Measurements from ENCODE around the gene TUT1.
"Not testable (repeated sequence)": the region's sequence is repeated elsewhere in the genome, so short reads cannot be mapped to it uniquely, and the experiment has no call there.

Gene TUT1

DNA sequence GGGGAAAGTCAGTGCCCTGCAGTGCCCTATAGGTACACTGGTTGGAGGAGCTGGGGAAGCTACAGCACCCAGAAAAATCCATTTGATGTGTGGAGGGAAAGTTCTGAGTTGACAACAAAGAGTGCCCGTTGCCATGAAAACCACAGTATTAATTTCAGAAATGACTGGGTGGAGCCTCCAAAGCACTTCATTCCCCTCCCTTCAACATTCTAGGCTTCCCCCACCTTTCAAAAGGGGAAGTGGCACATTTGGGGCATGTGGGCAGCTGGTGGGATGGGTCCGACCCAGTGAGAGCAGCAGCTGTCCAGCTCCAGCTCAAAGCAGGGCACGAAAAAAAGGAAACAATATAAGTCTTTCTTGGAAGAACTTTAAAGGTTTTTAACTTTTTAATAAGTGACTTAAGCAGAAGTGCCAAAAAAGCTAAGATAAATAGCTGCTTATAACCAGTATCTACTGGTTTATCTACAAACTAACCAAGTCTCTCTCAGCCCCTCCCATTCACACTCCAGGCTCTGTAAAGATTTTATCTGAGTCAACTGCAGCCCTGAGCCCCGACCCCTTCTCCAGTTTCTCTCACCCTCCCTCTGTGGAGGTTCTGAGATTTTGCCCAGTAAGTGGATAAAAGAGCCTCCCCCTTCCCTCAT, 35.7 kb downstream of the TUT1 start:
- no peak for DNase-seq

DNA sequence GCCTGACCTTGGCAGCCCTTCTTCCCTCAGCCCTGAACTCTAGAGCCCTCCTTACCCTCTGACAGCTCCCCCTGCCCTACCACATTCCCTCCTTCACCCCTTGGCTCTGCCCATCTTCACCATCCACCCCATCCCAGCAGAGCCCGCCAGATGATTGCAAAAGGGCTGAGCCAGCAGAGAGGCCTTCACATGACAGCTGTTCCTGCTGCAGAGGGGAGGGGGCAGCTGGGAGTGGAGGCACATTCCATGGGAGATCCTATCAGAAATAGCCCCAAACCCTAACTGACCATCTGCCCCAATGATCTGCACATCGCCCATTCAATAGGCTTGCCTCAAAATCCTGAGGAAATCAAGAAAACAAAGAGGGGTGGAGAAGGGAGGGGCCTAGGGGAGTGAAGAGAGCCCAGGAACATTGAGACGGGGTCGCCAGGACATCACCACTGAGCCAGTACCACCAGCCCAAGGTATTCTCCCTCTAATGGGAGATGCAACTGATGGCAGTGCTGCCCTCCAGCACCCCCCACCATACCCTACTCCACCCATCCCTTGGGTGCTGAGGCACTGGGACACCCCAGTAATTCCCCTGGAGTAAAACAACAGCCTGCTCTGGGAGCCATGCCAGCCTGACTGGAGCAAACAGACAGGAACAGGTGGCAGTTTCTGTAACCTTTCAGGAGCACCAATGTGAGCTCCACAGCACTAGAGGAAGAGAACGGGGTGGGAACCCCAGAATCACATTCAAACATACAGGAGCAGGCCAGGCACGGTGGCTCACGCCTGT, 36.7 kb downstream of the TUT1 start:
- DNase-seq = no peak

DNA sequence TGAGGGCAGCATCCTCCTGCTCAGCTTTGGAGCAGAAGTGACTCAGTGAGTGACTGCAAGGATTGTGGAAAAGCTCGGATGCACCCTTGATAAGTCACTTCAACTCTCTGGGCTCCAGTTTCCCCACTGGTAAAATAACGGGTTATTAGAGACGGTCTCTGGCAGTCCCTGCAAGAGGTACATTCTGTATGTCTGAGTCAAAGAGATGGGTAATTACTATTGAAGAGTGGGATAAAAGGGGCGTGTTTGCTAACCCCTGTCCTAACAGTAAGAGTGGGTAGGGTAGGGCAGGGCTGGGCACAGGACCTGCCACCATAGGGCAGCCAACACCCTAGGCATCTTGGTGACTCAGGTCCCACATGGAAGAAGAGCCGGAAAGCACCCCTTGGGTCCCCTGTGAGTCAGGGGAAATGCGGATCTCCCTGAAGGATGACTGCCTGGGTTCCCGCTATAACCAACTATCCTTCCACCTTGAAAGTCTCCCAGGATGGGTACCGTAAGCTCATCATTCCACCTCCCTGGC, 37.4 kb downstream of the TUT1 start:
- no peak for DNase-seq

DNA sequence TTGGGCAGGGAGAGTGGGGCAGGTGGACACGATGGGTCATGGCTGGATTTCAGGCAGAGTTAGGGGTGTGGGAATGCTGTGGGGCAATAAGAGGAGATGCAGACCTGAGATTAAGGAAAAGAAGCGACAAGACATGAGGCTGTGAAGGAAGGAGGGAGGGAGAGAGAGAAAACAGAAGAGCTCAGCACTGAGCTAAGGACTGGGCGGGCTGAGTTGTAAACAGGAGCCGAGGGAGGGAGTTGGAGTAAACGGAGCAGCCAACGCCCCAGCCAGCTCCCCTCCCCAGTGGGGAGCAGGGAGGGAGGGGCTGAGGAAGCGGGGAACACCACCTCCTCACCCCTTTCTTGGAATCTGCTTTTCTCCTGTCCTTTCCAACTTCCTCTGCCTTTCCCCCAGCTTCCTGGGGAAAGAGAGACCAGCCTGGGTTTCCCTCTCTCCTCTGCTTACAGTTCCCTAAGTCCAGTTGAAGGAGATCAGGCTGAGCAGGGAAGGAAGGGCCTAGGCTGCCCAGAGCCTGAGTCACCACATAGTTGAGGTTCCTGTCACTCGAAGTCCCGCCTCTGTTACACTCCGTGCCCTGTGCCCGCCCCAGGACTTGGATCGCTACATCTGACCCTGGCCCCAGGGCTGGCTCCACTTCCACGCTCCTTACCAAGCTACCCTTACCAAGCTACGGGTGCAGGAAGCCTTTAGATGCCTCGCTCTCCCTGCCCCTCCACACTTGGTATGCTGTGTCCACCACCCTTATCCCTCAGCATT, 38.1 kb downstream of the TUT1 start:
- no peak for DNase-seq

DNA sequence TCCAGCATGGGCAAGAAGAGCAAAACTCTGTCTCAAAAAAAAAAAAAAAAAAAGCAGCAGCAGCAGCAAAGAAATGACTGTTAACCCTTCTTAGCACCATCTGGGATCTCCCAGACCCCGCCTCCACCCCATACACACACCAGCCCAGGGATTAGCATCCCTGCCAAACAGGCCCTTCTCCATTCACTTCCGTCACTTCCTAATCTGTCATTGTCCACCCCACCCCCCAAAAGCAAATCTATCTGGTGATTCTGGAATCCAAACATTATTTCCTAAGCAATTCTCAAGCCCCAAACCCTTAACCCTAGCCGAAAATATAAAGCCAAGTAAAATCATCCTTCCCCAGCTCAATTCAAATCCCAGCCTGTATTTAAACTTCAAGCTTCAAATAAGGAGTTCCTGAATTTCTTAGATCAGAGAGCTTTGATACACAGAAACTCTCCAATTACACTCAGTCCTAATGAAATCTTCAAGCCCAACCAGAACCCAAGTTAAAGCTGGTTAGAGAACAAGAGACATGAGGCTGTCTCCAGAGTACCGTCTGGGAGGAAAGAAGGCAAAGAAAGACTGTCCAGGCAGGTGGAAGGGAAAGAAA, 38.7 kb downstream of the TUT1 start:
- no peak for DNase-seq

DNA sequence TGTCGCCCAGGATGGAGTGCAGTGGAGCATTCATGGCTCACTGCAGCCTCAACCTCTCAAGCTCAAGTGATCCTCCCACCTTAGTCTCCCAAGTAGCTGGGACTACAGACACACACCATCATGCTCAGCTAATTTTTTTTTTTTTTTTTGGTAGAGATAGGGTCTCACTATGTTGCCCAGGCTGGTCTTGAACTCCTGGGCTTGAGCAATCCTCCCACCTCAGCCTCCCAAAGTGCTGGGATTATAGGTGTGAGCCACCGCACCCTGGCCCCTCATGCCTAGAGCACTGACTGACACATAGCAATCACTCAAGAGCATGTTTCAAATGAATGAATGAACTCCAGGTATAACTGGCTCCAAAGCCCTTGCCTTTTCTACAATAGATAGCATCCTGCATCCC, 40.8 kb downstream of the TUT1 start:
- DNase-seq = not testable (repeated sequence)

DNA sequence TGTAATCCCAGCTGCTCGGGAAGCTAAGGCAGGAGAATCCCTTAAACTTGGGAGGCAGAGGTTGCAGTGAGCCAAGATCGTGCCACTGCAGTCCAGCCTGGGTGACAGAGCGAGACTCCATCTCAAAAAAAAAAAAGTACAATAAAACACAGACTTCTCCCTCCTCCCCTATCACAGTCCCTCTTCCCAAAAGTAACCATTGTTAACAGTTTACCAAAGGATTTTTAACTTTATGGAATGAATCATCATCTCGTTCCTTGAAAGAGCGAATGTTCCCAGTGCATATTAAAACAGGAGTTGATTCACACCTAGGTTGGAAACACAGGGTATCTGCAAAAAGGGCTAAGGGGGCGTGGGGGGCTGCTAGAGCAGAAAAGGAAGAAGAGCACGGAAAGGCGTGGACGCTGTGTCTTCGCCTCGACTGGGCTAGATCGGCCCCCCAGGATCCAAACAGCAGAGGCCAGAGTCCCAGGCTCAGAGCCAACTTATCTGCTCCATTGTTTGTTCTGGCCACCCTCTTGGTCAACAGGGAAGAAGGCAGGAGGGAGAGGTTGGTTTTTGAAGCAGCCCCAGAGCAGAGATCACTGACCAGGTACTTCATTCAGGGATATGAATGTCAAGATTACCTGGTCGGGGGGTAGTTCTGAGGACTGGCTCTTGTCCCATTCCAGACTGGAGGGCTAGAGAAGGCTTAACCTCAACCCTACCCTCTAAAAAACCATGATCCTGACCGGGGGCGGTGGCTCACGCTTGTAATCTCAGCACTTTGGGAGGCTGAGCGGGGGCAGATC, 42.6 kb downstream of the TUT1 start:
- DNase-seq = no peak

DNA sequence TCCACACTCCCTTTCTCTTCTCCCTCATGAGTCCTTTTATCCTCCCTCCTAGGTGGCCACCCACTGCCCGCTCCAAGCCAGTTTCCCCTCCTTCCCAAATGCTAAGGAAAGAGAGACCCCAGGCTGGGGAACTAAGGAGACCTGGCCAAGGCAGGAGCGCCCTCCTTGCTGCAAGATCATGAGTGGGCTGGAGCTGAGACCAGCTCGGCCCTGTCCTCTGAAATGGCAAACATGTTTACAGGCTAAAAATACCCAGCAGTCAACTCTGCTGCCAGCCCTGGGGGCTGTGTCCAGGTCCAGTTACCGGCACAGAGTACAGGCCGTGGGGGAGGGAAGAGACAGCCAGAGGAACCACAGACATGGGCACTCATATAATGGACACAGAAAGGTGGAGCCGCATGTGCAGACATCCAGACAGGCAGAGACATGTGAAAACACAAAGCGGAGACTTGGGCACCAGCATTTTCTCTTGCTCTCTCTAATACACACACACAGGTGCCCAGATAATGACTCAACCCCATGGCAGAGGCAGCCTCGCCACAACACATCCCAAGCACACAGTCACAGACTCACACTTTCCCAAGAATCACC, 43.5 kb downstream of the TUT1 start:
- no peak for DNase-seq

DNA sequence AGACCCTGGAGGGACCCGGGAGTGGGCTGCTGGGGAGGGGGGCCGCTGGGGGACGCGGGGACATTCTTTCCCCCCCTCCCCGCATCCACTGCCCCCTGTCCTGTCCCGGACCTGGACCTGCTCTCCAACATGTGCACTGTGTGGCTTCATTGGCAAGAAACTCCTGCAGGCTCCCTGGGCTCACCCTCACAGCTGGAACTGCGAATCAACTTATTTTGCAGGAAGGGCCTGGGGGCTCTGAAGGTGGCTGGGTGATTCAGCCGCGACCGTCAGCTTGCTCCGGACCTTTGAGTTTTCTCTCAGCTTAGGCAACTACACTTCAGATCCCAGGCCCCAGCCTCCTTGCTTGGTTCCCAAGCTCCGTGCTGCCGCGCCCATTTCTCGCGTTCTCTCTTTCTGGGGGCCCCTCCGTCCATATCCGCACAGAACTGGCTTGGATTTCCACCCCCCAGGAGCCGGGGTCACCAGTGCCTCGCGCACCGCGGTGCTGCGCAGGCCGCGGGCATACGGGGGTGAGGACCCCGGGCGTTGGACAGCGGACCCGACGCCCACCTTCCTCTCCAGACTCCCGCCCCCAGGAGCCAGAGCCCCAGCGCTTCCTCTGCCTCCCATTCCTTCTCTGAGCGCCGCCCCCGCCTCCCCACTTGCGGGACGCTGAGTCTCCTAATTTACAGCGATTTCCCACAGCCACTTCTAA, 44.2 kb downstream of the TUT1 start:
- no peak for DNase-seq

DNA sequence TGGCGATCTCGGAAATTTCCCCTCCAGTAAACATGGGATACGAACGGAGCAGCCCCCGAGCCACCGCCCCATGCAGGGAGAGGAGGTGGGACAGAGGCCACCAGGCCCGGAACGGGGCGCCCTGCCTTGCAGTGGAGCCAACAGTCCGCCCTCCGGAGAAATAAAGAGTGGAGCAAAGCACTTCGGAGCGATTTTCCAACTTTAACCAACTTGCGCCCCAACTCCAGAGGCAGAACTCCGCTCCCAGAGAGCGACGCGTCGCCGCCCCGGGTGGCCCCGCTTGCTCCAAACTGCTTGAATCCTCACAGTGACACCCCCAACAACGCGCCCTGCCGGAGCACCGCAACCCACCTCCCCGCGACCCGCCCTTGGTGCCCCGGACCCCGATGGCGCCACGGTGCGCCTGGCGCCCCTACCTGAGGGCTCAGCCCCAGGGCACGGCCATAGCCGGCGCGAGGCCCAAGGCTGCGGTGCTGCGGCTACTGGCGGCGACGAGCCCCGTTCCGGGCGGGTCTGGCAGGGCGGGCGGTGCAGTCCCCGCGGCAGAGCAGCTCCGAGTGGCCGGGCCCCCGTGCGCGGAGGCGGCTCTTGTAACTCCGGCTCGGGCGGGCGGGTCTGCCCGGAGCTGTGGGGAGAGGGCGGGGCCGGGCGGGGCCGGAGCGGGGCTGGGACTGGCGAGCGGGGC, 44.9 kb downstream of the TUT1 start, which contains the start of gene AHNAK:
AHNAK (minus strand) TSS at position 563 of the 685 bp plus-strand sequence. CDS start 10,708 bp downstream, outside the sequence.
- peak; percentile 50 for DNase-seq

DNA sequence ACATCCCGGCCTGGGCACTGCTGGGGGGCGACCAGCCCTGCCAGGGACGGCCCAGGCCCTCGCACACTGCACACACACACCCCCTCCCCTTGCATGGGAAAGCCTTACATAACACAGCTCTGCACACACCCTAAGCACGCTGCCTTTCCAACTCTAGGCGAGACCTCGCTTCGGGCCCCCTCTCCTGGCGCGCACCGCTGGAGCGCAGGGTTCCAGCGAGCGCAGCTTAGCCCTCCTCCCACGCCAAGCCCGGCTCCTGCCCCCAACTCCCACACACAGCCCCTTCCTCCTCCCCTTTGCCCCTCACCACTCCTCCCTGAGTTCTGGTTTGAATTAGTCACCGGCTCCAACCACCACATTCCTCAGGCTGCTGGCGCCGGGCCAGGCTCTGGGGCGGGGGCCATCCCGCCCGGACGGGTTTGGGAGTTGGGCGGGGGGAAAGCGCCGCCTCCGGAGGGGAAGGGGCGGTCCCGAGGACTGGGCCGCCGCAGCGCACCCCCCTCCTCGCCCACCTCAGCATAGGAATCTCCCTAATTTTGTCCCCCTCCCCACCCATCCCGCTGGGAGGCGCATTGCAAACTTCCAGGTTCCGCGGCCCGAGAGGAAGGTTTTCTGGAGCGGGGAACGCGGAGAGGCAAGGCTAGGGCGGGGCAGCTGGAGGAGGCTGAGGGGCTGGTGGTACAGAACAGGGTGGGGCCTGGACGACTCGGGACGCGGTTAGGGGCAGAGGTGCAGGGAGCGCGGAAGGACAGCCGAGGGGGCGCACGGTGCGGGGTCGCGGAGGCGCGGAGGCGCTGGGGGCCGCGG, 45.7 kb downstream of the TUT1 start:
- DNase-seq = peak; percentile 35

DNA sequence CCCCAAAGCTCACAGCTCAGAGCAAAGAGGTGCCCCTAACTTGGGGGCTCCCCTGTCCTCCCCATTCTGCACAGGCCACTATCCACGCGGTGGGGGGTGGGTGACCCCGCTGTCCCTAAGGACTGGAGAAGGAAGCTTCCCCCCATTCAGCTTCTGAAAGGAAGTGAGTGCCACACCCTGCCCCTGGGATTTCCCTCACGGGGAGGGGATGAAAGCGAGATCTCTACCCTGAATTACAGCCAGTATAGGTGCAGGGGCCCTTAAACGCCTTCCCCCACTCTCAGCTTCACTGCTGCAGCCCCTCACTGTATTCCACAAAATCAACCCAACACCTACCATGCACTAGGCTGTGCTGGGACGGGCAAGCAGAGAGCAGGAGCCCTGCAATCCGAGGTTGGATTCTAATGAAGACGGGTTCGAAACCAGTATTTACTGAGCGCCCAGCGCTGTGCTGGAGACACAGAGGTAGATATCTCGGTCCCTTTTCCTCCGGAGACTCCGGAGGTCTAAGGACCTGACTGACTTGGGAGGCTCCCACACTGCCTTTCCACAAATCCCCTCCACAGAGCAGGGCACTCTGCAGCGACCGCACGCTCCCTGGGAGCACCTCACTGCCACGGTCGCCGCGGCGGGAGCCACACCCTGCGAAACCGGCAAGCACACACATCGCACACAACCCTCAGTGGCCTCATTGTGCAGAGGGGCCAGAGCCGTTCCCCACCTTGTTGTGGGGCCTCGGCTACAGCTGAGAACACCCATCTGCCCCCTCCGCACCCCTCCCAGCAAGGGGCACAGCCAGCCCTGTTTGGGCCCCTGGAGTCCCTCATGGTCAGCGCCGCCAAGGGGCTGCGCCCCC, 46.5 kb downstream of the TUT1 start:
- no peak for DNase-seq

DNA sequence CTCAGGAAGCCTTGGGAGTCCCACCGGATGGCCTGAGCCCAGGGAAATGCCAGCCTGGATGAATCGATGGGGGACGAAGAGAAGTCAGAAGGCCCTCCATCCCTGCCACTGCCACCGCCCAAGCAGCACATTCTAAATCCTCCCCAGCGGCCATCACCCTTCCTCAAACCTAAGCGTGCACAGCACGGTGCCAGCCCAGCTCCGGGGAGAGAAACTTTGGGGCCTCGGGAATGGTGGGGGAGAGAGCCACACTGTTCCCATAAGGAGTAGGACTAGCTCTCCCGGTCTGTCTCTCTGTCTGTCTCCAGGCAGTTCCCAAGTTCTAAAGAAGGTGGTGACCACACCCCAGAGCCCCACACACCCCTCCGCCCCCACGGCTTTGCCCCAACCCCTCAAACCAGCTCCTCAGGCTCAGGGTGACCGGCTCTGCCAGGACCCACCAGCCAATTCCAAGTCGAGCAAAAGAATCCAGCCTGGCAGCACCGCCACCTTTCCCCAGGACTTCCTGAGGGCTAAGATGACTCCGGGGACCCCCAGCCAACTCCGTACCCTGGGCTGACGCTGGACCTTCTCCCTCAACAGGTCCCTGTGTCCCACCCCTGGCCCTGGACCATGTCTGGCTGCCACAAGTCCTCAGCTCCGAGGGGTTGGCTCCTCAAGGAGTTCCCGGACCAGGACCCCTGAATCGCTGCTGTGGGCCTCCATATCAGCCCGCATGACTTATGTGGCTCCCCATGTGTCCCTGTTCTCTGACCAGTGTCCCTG, 47.5 kb downstream of the TUT1 start:
- DNase-seq = no peak

DNA sequence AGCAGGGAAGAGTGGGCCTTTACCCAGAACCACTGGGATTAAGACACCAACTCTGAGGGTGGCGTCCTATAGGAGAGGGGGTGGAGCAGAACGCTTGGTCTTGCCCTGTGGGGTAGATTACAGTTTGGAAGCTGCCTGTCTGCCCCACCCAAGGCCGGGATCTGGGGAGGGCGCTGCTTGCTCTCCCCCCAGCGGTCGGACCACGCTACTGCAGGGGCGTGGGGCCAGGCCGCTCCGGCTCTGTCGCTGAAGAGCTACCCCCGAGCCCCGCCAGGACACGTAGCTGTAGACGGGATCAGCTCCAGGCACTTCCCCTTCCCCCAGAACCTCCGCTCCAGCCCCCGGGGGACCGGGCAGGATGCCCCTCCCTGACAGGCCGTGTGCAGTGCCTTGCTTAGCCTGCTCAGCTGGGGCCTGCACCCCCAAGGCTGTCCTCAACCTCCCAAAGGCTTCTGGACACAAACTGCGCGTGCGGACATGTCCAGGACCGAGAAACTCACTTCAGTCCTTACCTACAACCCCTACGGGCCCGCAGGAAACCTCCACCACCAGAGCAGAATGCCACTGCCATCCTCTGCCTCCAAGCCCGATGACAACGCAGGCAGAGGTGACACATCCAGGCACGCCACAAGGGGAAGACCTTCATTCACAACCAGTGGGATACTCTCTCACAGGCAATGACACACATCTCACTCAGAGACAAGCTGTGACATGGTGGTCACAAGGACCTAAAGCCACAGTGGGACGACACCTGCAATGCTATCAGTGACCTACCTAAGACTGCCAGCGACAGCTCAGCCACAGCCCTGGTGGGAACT, 48.4 kb downstream of the TUT1 start:
- peak; percentile 76 for DNase-seq

DNA sequence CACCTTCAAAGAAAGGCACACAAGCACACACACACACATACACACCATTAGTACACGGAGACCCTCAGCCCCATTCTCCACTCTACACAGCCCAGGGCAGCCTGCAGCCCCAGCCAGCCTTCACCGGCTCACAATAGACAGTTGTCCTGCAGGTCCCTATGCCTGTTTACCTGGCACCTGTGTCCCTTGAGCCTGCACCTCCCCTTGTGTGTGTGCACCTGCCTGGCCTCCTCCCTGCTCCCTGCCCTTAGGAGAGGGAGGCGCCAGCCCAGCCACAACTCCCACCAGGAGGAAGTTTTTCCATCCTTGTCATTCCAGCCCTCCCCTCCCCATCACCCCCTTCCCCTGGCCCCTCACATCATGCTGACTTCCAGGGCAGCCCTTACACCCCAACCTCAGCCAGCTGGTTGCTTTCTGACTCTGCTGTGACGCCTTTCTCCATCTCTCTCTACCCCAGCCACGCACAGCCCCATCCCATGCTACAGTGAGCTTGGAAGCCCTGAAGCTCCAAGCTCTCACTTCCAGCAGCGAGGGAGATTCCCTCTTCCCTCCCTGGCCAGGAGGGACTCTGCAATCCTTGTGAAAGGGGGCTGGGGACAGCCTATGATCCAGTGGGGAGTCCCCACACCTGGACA, 49.1 kb downstream of the TUT1 start:
- peak; percentile 91 for DNase-seq
